ENCODE data around the gene DCLRE1B. TPM values are rescaled to one million over a fixed set of nuclear protein-coding genes. Genes with fewer than 3 reads are reported as not detected.

The DCLRE1B gene
- total RNA-seq, 6 experiments from 2014 or later: 5.7 to 9.9 (median 8.8) TPM

DNA sequence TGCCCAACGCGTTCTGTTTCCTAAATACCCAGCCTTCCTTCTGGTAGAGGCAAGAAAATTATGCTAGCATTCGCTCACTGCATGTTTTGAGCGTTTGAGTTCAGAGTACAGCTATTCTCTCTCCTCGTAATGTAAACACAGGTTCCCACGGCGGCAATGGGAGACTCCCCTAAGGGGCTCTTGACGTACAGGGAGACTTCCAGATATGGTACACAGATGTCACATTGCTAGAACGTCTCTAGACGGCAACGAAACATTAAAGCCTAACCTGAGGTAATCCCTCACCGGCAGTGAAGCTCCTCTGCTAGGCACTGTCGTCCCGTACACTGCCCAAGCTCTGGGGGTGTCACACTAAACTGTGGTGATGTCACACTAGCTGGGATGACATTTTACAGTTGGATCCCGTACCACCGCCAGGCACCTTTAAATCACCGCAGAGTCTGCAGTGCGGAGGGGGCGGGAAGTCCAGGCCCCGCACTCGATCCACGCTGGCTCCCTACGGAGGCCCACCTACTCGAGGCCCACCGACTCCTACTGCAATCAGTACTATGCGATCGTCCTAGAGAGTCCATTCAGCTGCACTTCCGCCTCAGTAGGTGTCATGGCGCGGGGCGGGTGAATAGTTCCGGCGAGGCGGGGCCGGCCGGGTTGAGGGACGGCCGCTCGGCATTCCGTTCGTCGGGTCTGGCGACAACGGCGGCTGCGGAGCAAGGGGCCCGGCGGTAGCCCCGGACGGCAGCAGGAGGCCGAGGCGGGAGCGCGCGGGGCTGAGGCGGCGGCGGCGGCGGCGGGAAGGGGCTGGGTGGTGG is 24.0 kb downstream of the DCLRE1B start, which contains the start of gene HIPK1:
Gene HIPK1 (plus strand): TSS at position 384 of the 809 bp plus-strand sequence.
- Mint-ChIP-seq H3K4me1 (ENCODE audit: low read depth) (peaks cover 54% of the 10 kb centered on the region), H3K27me3 (ENCODE audit: insufficient read depth) (peaks cover 17% of the 10 kb centered on the region), H3K27ac (peak within 1 kb of the TSS; percentile 100), H3K9me3 (no peaks in the 10 kb centered on the region), H3K36me3 (ENCODE audit: low read depth) (peaks cover 10% of the 10 kb centered on the region; the same call in 1 of the 2 replicates), H3K4me3 (peak within 1 kb of the TSS; percentile 99)
- peak; percentile 84 for DNase-seq
- TF ChIP-seq, protein P1, sequence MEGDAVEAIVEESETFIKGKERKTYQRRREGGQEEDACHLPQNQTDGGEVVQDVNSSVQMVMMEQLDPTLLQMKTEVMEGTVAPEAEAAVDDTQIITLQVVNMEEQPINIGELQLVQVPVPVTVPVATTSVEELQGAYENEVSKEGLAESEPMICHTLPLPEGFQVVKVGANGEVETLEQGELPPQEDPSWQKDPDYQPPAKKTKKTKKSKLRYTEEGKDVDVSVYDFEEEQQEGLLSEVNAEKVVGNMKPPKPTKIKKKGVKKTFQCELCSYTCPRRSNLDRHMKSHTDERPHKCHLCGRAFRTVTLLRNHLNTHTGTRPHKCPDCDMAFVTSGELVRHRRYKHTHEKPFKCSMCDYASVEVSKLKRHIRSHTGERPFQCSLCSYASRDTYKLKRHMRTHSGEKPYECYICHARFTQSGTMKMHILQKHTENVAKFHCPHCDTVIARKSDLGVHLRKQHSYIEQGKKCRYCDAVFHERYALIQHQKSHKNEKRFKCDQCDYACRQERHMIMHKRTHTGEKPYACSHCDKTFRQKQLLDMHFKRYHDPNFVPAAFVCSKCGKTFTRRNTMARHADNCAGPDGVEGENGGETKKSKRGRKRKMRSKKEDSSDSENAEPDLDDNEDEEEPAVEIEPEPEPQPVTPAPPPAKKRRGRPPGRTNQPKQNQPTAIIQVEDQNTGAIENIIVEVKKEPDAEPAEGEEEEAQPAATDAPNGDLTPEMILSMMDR (IDR thresholded peaks at IDR 0.05): no peak

DNA sequence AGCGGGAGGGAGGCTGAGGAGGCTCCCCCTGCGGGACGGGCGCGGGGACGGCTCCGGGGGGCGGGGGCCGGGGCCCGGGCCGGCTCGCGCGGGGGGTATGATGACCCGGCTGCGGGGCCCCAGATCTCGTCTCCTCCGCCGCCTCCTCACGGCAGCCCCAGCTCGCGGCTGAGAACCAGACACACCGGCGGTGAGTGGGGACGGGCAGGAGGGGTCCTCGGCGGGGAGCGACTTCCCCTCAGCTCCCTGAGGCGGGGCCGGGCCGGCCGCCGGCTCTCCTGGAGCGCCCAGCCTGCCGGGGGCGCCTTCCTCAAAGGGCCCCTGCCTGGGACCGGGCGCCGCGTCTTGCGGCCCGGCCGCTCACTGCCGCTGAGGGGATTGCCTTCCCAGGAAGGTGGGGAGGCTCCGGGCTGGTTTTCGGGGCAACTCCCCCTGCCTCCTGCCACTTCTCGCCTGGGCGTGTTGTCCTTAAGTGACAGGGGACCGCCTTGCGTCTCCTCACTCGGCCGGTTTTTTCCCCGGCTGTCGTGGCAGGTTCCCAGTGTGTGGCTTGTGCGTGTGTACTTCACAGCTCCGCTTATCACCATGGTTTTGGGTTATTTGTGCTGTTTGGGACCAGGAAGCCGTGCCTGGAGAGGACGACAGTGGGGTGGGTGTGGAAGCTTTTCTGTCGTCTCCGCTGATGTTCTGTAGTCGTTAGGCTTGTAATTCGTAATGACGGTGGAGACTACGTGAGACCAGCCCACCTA is 24.8 kb downstream of the DCLRE1B start:
- no peaks in the 10 kb centered on the region for H3K9me3 Mint-ChIP-seq
- peaks cover 13% of the 10 kb centered on the region for H3K27me3 Mint-ChIP-seq (ENCODE audit: insufficient read depth)
- TF ChIP-seq, protein P1 (IDR thresholded peaks at IDR 0.05): peak; percentile 57
- peak overlapping the region; percentile 100 for H3K27ac Mint-ChIP-seq
- peaks cover 11% of the 10 kb centered on the region; the same call in 1 of the 2 replicates for H3K36me3 Mint-ChIP-seq (ENCODE audit: low read depth)
- DNase-seq: peak; percentile 50
- H3K4me1 Mint-ChIP-seq (ENCODE audit: low read depth): peaks cover 56% of the 10 kb centered on the region
- peak overlapping the region; percentile 97 for H3K4me3 Mint-ChIP-seq

DNA sequence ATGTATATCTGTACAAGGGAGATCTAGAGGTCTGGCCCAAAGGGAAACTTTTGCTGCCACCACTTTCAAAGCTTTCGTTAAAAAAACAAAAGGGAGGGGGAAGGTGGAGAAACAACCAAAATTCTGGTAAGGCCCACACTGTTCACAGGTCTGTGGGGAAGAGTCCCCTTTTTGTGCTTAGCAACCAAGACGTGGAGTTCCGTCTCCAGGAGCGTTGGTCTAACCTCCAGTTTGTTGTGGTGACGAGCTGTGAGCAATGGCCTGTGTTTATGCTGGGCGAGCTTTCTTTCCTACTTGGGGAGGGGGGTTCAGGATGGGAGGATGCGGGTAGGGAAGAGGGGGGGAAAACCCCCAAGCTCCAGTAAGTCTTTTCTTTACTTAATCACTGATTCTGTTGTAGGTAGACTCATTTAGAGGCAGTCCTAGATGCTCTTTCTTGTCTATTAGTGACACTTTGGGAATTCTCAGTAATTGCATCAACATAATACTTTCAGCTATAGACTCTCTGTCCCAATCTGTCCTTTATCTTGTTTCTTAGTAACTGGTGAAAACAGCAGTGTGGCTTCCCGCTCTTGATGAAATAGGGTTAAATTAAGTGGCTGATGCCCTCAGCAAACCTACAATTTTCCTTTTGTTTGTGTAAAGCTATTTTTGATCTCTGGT is 25.5 kb downstream of the DCLRE1B start:
- no peaks in the 10 kb centered on the region for H3K9me3 Mint-ChIP-seq
- peaks cover 12% of the 10 kb centered on the region for H3K27me3 Mint-ChIP-seq (ENCODE audit: insufficient read depth)
- H3K36me3 Mint-ChIP-seq (ENCODE audit: low read depth): peaks cover 11% of the 10 kb centered on the region; the same call in 1 of the 2 replicates

DNA sequence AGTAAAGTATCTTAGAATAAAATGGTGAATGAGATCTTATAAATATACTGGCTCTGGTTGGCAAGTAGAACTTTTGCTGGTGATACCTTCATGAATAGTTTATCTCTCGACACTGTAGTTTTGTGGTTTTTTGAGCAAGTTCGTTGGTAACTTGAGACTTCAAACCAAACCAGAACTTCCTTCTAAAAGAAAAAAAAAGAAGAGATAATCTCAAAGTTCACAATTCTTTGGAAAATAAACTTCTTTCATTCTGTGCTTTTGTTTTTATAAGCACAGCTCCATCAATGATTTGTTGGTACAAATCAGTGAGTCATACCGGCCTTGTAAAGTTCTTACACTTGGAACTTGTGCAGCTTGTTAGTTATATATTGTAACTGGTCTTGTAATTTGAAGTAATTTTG is 26.3 kb downstream of the DCLRE1B start:
- H3K4me3 Mint-ChIP-seq: peak overlapping the region; percentile 97
- H3K27ac Mint-ChIP-seq: peak overlapping the region; percentile 100
- peak; percentile 65 for DNase-seq
- peaks cover 63% of the 10 kb centered on the region for H3K4me1 Mint-ChIP-seq (ENCODE audit: low read depth)
- H3K36me3 Mint-ChIP-seq (ENCODE audit: low read depth): peaks cover 11% of the 10 kb centered on the region; the same call in 1 of the 2 replicates
- H3K9me3 Mint-ChIP-seq: no peaks in the 10 kb centered on the region
- H3K27me3 Mint-ChIP-seq (ENCODE audit: insufficient read depth): peaks cover 12% of the 10 kb centered on the region
- TF ChIP-seq, protein P1 (IDR thresholded peaks at IDR 0.05): no peak

More for the DNA sequence above, 25.5 kb downstream of the DCLRE1B start:
- peak overlapping the region; percentile 97 for H3K4me3 Mint-ChIP-seq
- peak; percentile 82 for DNase-seq
- TF ChIP-seq, protein P1 (IDR thresholded peaks at IDR 0.05): no peak
- peak overlapping the region; percentile 100 for H3K27ac Mint-ChIP-seq
- peaks cover 56% of the 10 kb centered on the region for H3K4me1 Mint-ChIP-seq (ENCODE audit: low read depth)

DNA sequence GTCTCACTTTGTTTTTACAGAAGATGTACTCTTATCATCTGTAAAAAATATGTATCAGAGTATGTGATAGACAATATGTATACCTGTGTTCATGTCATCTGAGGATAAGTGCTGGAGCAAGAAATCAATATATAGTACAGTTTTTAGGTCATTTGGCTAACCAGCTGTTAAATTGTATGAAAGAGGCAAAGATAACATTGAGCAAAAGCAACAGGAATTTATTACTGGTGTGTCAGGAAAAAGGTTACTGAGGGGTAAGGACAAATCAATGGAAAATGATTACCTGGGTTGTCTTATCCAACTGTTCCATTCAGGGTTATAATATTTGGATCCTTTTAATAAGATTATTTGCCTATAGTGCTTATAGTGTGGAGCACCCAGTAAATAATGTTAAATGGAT is 28.9 kb downstream of the DCLRE1B start:
- Mint-ChIP-seq H3K27ac (no peak overlapping the region), H3K9me3 (no peaks in the 10 kb centered on the region), H3K27me3 (ENCODE audit: insufficient read depth) (peaks cover 14% of the 10 kb centered on the region), H3K36me3 (ENCODE audit: low read depth) (peaks cover 11% of the 10 kb centered on the region; the same call in 1 of the 2 replicates), H3K4me1 (ENCODE audit: low read depth) (peaks cover 71% of the 10 kb centered on the region), H3K4me3 (no peak overlapping the region)
- DNase-seq: no peak
- TF ChIP-seq, protein P1 (IDR thresholded peaks at IDR 0.05): no peak
